T-helper 2 cell treated with Interferon-gamma antibody and Interleukin-4, amounts not matched to agents 5 μg/mL and 100 μg/mL, for 36 hours (primary cell): ENCODE data around the gene ANG.
"Not testable (repeated sequence)": the region's sequence is repeated elsewhere in the genome, so short reads cannot be mapped to it uniquely, and the experiment has no call there.

Experiments used
- DNase-seq: peaks from one replicate; pipeline ENCODE4 v3.0.0; 2021; ENCODE audit warnings: low spot score
- H3K27ac Mint-ChIP-seq: one replicate; pipeline ENCODE4 v1.8.0; 2021; ENCODE audit warnings: mild to moderate bottlenecking, mixed read lengths
- H3K27me3 Mint-ChIP-seq: one replicate; pipeline ENCODE4 v1.8.0; 2021; ENCODE audit warnings: low read depth, mixed read lengths
- H3K36me3 Mint-ChIP-seq: one replicate; pipeline ENCODE4 v1.8.0; 2021; ENCODE audit warnings: low read depth, mixed read lengths
- H3K4me1 Mint-ChIP-seq: one replicate; pipeline ENCODE4 v1.8.0; 2021; ENCODE audit warnings: low read depth, mixed read lengths
- H3K4me3 Mint-ChIP-seq: one replicate; pipeline ENCODE4 v1.8.0; 2022; ENCODE audit warnings: mild to moderate bottlenecking, moderate library complexity, mixed read lengths
- H3K9me3 Mint-ChIP-seq: one replicate; pipeline ENCODE4 v1.8.0; 2021; ENCODE audit warnings: mixed read lengths

Gene ANG

GRCh38 chr14:20730891-20731290 is 42.3 kb downstream of the ANG start:
- no peaks in the 10 kb centered on the region for H3K9me3 Mint-ChIP-seq
- H3K36me3 Mint-ChIP-seq: no peaks in the 10 kb centered on the region
- no peak overlapping the region for H3K4me3 Mint-ChIP-seq
- peaks cover 3% of the 10 kb centered on the region for H3K4me1 Mint-ChIP-seq
- peaks cover 9% of the 10 kb centered on the region for H3K27me3 Mint-ChIP-seq
- H3K27ac Mint-ChIP-seq: no peak overlapping the region
- no peak for DNase-seq

GRCh38 chr14:20732477-20732876 is 43.9 kb downstream of the ANG start:
- Mint-ChIP-seq H3K4me1 (peaks cover 3% of the 10 kb centered on the region), H3K4me3 (no peak overlapping the region), H3K9me3 (no peaks in the 10 kb centered on the region), H3K36me3 (no peaks in the 10 kb centered on the region), H3K27me3 (peaks cover 7% of the 10 kb centered on the region), H3K27ac (no peak overlapping the region)
- no peak for DNase-seq

GRCh38 chr14:20732979-20733635 is 44.5 kb downstream of the ANG start:
- Mint-ChIP-seq H3K27me3 (peaks cover 4% of the 10 kb centered on the region), H3K9me3 (no peaks in the 10 kb centered on the region), H3K36me3 (no peaks in the 10 kb centered on the region), H3K4me1 (peaks cover 3% of the 10 kb centered on the region), H3K4me3 (no peak overlapping the region), H3K27ac (no peak overlapping the region)
- no peak for DNase-seq

- Mint-ChIP-seq H3K36me3 (no peaks in the 10 kb centered on the region), H3K4me3 (no peak overlapping the region), H3K4me1 (peaks cover 3% of the 10 kb centered on the region), H3K27ac (no peak overlapping the region), H3K9me3 (no peaks in the 10 kb centered on the region), H3K27me3 (peaks cover 4% of the 10 kb centered on the region)
- DNase-seq: no peak
Observed at GRCh38 chr14:20733684-20734429, 45.3 kb downstream of the ANG start.

GRCh38 chr14:20734430-20734806 is 45.9 kb downstream of the ANG start:
- Mint-ChIP-seq H3K4me1 (peaks cover 3% of the 10 kb centered on the region), H3K27me3 (peaks cover 4% of the 10 kb centered on the region), H3K27ac (no peak overlapping the region), H3K4me3 (no peak overlapping the region), H3K36me3 (no peaks in the 10 kb centered on the region), H3K9me3 (no peaks in the 10 kb centered on the region)
- DNase-seq: no peak

- H3K4me3 Mint-ChIP-seq, H3K27ac Mint-ChIP-seq, DNase-seq, H3K9me3 Mint-ChIP-seq, H3K4me1 Mint-ChIP-seq, H3K36me3 Mint-ChIP-seq, H3K27me3 Mint-ChIP-seq: not testable (repeated sequence)
Observed at GRCh38 chr14:20738292-20738691, 49.7 kb downstream of the ANG start.

- no peaks in the 10 kb centered on the region for H3K9me3 Mint-ChIP-seq
- H3K27me3 Mint-ChIP-seq: peaks cover 2% of the 10 kb centered on the region
- no peaks in the 10 kb centered on the region for H3K36me3 Mint-ChIP-seq
- no peaks in the 10 kb centered on the region for H3K4me1 Mint-ChIP-seq
- no peak for DNase-seq
- no peak overlapping the region for H3K27ac Mint-ChIP-seq
- H3K4me3 Mint-ChIP-seq: no peak overlapping the region
Observed at GRCh38 chr14:20742132-20742531, 53.6 kb downstream of the ANG start.

- no peaks in the 10 kb centered on the region for H3K36me3 Mint-ChIP-seq
- H3K4me3 Mint-ChIP-seq: no peak overlapping the region
- no peak overlapping the region for H3K27ac Mint-ChIP-seq
- no peaks in the 10 kb centered on the region for H3K9me3 Mint-ChIP-seq
- no peak for DNase-seq
- H3K27me3 Mint-ChIP-seq: no peaks in the 10 kb centered on the region
- no peaks in the 10 kb centered on the region for H3K4me1 Mint-ChIP-seq
Observed at GRCh38 chr14:20743556-20743955, 55.0 kb downstream of the ANG start.
